ENCODE data around the gene PCOLCE2. TPM values are rescaled to one million over a fixed set of nuclear protein-coding genes. Genes with fewer than 3 reads are reported as not detected.

Gene PCOLCE2
- total RNA-seq, 1 experiment from 2014 or later: 13.5 TPM

GRCh38 chr3:142896996-142897395, 8.1 kb upstream of the PCOLCE2 start (continued):
- TF ChIP-seq ZNF281 (CRISPR knock-in tag; IDR thresholded peaks at IDR 0.05): no peak
- TF ChIP-seq SMAD4 (CRISPR knock-in tag; IDR thresholded peaks at IDR 0.05): no peak
- TF ChIP-seq FOXP1 (CRISPR knock-in tag; IDR thresholded peaks at IDR 0.05; ENCODE audit: borderline replicate concordance): no peak
- no peak for TF ChIP-seq NFATC4 (CRISPR knock-in tag; IDR thresholded peaks at IDR 0.05)
- no peak for TF ChIP-seq ARID4B (CRISPR knock-in tag; IDR thresholded peaks at IDR 0.05; ENCODE audit: borderline replicate concordance)
- no peak for TF ChIP-seq GRHL2 (CRISPR knock-in tag; IDR thresholded peaks at IDR 0.05; ENCODE audit: insufficient replicate concordance, severe bottlenecking)
- TF ChIP-seq IRF1 (CRISPR knock-in tag; IDR thresholded peaks at IDR 0.05): no peak
- no peak for TF ChIP-seq ZBTB43 (CRISPR knock-in tag; IDR thresholded peaks at IDR 0.05)
- no peak for TF ChIP-seq FOXJ3 (CRISPR knock-in tag; IDR thresholded peaks at IDR 0.05; ENCODE audit: borderline replicate concordance)
- TF ChIP-seq ZNF396 (CRISPR knock-in tag; IDR thresholded peaks at IDR 0.05; ENCODE audit: borderline replicate concordance): no peak

GRCh38 chr3:142896201-142896755, 7.4 kb upstream of the PCOLCE2 start:
- Mint-ChIP-seq H3K4me1 (0 out of 2 replicates have a peak, but pooled peaks cover 2% of the 10 kb centered on the region), H3K27me3 (ENCODE audit: low read depth) (peaks cover 2% of the 10 kb centered on the region; the same call in 1 of the 2 replicates), H3K36me3 (no peaks in the 10 kb centered on the region; the same call in 1 of the 2 replicates), H3K4me3 (no peak overlapping the region), H3K9me3 (peaks cover 7% of the 10 kb centered on the region), H3K27ac (no peak overlapping the region)
- TF ChIP-seq MYBL2 (CRISPR knock-in tag; IDR thresholded peaks at IDR 0.05) (no peak), ATF3 (CRISPR knock-in tag; conservative IDR thresholded peaks at IDR 0.05) (no peak), ZNF317 (CRISPR knock-in tag; IDR thresholded peaks at IDR 0.05; ENCODE audit: borderline replicate concordance, low read depth) (no peak), ZNF219 (CRISPR knock-in tag; IDR thresholded peaks at IDR 0.05; ENCODE audit: borderline replicate concordance) (no peak), E2F5 (CRISPR knock-in tag; IDR thresholded peaks at IDR 0.05) (no peak), HMGA2 (CRISPR knock-in tag; IDR thresholded peaks at IDR 0.05) (no peak), FOXP1 (CRISPR knock-in tag; IDR thresholded peaks at IDR 0.05; ENCODE audit: borderline replicate concordance) (no peak)
- ChIA-PET CTCF (no interaction called here), POLR2A (no interaction called here)
- ATAC-seq (no peak), DNase-seq (ENCODE audit: low spot score) (no peak)
